Upper lobe of right lung (tissue), 1 donor: Measurements from ENCODE around the gene ALDH3B2. TPM values are rescaled to one million over a fixed set of nuclear protein-coding genes. Genes with fewer than 3 reads are reported as not detected.

ENCODE experiments used
- ATAC-seq: fragments of 200-7000 bp; cut with Tn5 transposase; one replicate; pipeline ENCODE4 v1.9.1; 2020; ENCODE audit warnings: mild to moderate bottlenecking, moderate library complexity
- DNase-seq: peaks from one replicate; pipeline ENCODE4 v3.0.0-alpha.2; 2020
- H3K27ac ChIP-seq: fragments of 200-600 bp; one replicate; pipeline ENCODE4 v1.8.0; 2022
- H3K27me3 ChIP-seq: fragments of 200-600 bp; one replicate; pipeline ENCODE4 v1.8.0; 2022; ENCODE audit warnings: mild to moderate bottlenecking
- H3K36me3 ChIP-seq: fragments of 200-600 bp; one replicate; pipeline ENCODE4 v1.8.0; 2022
- H3K4me1 ChIP-seq: fragments of 200-600 bp; one replicate; pipeline ENCODE4 v1.8.0; 2022
- H3K4me3 ChIP-seq: fragments of 200-600 bp; one replicate; pipeline ENCODE4 v1.8.0; 2022; ENCODE audit warnings: mild to moderate bottlenecking
- H3K9me3 ChIP-seq: fragments of 200-600 bp; one replicate; pipeline ENCODE4 v1.8.0; 2022
- intact Hi-C: fragments of 100-400 bp; cut with DNase I; formaldehyde crosslinking; loops from one replicate; pipeline ENCODE4 v1.11.0; 2022
- total RNA-seq: library from RNA; stranded (reverse); fragmentation: NEBNext Ultra II Directional; extraction: Animal tissue kit (Norgen Biotek cat#: 25700); gene quantifications from one replicate; pipeline ENCODE4 v1.2.1, GENCODE V29; 2021
- TF ChIP-seq, protein P1 (sequence below): fragments of 200-600 bp; IDR thresholded peaks from one replicate; pipeline ENCODE4 v1.8.0; 2022; ENCODE audit warnings: antibody characterized with exemption
- donor health status: DM: no; HTN: yes; CAD: no; lungs with severe emphysema.

The ALDH3B2 gene
- total RNA-seq, 1 donor from 2014 or later: 1.3 TPM

DNA sequence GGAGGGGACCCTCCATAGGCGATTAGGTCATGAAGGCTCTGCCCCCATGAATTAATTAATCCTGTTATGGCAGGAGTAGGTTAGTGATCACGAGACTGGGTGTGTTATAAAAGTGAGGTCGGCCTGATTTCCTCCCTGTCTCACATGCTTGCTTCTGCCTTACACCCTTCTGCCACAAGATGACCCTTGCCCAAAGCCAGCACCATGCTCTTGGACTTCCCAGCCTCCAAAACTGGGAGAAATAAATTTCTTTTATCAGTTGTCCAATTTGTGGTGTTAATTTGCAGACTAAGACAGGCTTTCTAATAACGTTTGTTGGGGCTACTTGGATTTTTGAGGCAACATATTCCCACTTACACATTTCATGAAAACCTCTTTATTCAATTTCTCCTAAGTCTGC, 23.4 kb upstream of the ALDH3B2 start:
- H3K9me3 ChIP-seq: no peaks in the 10 kb centered on the region
- no peak overlapping the region for H3K4me3 ChIP-seq
- no peaks in the 10 kb centered on the region for H3K4me1 ChIP-seq
- no peaks in the 10 kb centered on the region for H3K36me3 ChIP-seq
- DNase-seq: no peak
- intact Hi-C loops: no loop called here
- no peak overlapping the region for H3K27ac ChIP-seq
- no peak for ATAC-seq
- TF ChIP-seq, protein P1, sequence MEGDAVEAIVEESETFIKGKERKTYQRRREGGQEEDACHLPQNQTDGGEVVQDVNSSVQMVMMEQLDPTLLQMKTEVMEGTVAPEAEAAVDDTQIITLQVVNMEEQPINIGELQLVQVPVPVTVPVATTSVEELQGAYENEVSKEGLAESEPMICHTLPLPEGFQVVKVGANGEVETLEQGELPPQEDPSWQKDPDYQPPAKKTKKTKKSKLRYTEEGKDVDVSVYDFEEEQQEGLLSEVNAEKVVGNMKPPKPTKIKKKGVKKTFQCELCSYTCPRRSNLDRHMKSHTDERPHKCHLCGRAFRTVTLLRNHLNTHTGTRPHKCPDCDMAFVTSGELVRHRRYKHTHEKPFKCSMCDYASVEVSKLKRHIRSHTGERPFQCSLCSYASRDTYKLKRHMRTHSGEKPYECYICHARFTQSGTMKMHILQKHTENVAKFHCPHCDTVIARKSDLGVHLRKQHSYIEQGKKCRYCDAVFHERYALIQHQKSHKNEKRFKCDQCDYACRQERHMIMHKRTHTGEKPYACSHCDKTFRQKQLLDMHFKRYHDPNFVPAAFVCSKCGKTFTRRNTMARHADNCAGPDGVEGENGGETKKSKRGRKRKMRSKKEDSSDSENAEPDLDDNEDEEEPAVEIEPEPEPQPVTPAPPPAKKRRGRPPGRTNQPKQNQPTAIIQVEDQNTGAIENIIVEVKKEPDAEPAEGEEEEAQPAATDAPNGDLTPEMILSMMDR: no peak
- no peaks in the 10 kb centered on the region for H3K27me3 ChIP-seq

DNA sequence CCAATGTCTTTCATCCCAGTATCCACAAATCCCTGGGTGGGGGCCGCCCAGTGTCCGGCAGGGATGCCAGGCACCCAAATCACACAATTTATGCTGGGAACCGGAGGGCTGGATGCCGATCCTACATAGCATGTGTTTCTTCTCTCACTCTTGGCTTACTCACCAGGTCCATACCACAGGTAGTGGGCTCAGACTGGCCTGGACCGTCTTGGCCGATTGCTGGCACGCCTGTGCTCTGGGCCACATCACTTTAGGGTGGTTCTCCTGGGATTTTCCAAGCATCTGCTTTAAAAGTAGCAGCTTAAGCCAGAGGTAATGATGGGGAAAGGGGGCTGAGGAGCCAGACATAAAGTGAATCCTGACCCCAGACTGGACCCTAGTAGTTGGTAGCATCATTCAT, 22.6 kb upstream of the ALDH3B2 start:
- Histone ChIP-seq H3K4me1 (no peaks in the 10 kb centered on the region), H3K27me3 (no peaks in the 10 kb centered on the region), H3K36me3 (no peaks in the 10 kb centered on the region), H3K9me3 (no peaks in the 10 kb centered on the region), H3K27ac (no peak overlapping the region), H3K4me3 (no peak overlapping the region)
- DNase-seq (no peak), ATAC-seq (no peak)
- intact Hi-C loops: no loop called here
- TF ChIP-seq, protein P1: no peak

DNA sequence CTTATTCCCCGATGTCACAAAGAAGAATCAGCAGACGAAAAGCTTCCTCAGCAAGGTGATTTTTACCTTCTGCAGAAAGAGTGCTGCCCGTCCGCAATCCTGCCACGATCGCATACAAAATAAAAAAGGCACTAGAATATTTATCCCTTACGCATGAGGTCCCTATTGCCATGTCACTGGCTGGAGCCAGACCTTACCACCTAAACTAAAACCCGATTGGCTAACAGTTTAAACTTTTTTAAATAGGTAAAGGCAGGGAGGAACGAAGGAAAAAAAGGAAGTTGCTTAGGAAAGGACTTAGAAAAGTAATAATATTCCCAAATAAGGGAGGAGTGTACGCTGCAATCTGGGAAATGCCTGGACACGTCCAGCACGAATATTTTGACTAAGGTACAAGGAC, 21.2 kb upstream of the ALDH3B2 start:
- DNase-seq: no peak
- no peak for ATAC-seq
- Histone ChIP-seq H3K4me1 (no peaks in the 10 kb centered on the region), H3K4me3 (no peak overlapping the region), H3K36me3 (no peaks in the 10 kb centered on the region), H3K9me3 (no peaks in the 10 kb centered on the region), H3K27me3 (no peaks in the 10 kb centered on the region), H3K27ac (no peak overlapping the region)
- TF ChIP-seq, protein P1: no peak
- intact Hi-C loops: no loop called here

DNA sequence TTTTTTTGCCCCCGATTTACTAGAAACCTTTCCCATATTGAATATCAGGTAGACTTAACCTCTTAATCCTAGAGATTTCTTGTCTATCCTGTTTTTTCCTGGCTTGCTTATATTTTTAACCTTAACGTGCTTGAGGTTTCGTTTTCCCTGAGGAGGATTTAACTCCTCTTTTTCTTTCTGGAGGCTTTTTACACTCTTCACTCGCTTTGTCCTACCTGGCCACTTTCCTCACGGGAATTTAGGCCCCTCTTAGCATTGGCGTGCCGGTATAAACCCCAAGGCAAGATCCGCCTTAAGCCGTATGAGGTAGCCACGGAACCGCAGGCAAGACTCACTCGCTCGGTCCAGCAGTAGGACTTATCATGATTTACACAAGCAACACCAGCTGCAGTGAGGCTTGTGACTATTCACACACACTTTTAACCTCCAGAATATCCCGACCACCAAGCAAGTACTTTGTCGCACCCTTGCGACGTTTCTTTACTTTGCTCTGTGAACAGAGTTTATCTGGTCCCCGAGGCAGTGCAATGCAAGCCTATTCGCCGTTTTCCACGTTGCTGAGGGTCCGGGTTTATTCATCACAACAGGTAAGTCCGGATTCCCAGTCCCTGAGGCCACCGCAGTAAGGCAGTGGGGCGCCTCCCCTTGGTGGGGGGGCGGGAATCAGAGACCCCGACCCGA, 20.6 kb upstream of the ALDH3B2 start:
- Histone ChIP-seq H3K36me3 (no peaks in the 10 kb centered on the region), H3K4me3 (no peak overlapping the region), H3K27me3 (no peaks in the 10 kb centered on the region), H3K27ac (no peak overlapping the region), H3K9me3 (no peaks in the 10 kb centered on the region), H3K4me1 (no peaks in the 10 kb centered on the region)
- DNase-seq (no peak), ATAC-seq (no peak)
- TF ChIP-seq, protein P1: no peak
- intact Hi-C loops: no loop called here

DNA sequence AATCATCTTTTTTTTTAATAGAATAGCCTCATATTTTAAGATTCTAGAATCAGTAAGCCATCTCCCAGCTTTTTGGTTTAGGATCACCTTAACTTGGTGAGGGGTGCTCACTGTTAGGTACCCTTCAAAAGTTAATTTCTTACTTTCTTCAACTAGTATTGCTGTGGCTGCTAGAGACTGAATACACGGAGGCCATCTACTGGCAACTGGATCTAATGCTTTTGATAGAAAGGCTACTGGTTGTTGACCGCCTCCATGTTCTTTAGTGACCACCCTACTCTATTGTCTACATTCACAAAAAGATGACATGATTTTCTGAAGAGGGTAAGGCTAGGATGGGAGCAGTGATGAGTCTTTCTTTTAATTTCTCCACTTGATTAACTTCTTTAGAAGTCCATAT, 16.7 kb upstream of the ALDH3B2 start:
- H3K4me1 ChIP-seq: no peaks in the 10 kb centered on the region
- ATAC-seq (no peak), DNase-seq (no peak)
- H3K27me3 ChIP-seq: peaks cover 11% of the 10 kb centered on the region
- no peak overlapping the region for H3K4me3 ChIP-seq
- no peaks in the 10 kb centered on the region for H3K9me3 ChIP-seq
- TF ChIP-seq, protein P1: peak; percentile 16
- H3K27ac ChIP-seq: no peak overlapping the region
- intact Hi-C loops: no loop called here
- H3K36me3 ChIP-seq: no peaks in the 10 kb centered on the region

DNA sequence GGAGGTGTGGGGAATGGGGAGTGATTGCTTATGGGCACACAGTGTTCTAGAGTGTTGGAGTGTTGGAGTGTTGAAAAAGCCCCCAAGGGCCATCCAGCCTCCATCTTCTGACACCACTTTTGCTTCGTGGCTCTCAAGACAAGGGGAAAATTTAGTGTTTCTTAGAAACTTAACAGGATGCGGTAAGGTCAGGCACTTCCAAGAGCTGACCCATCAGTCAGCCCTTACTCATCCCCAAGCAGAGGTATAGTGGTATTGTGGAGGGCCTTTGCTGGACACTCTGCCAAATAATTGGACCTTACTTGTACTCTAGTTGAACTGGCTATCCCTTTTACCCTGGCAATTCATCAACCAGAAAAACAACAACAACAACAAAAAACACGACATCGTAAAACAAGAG, 14.8 kb upstream of the ALDH3B2 start:
- H3K9me3 ChIP-seq: no peaks in the 10 kb centered on the region
- intact Hi-C loops: no loop called here
- H3K36me3 ChIP-seq: no peaks in the 10 kb centered on the region
- no peak for ATAC-seq
- TF ChIP-seq, protein P1: no peak
- peaks cover 11% of the 10 kb centered on the region for H3K27me3 ChIP-seq
- no peak overlapping the region for H3K27ac ChIP-seq
- no peak for DNase-seq
- H3K4me1 ChIP-seq: no peaks in the 10 kb centered on the region
- no peak overlapping the region for H3K4me3 ChIP-seq
